GM21526 (cell line): Measurements from ENCODE around the gene CLDN3.
"Not testable (repeated sequence)": the region's sequence is repeated elsewhere in the genome, so short reads cannot be mapped to it uniquely, and the experiment has no call there.

Experiments used
- ATAC-seq: cut with Tn5 transposase; IDR thresholded peaks from one replicate; pipeline ENCODE4 v1.9.1; 2021; ENCODE audit warnings: moderate library complexity; ENCODE audit not compliant: unreplicated experiment, low FRiP score

Gene CLDN3, protein sequence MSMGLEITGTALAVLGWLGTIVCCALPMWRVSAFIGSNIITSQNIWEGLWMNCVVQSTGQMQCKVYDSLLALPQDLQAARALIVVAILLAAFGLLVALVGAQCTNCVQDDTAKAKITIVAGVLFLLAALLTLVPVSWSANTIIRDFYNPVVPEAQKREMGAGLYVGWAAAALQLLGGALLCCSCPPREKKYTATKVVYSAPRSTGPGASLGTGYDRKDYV

GRCh38 chr7:73770002-73770859, at the start of gene CLDN3:
Gene CLDN3, minus strand, starts transcription at chr7:73770270. Its CDS starts 221 bp downstream, at chr7:73770049.
- no peak for ATAC-seq

DNA sequence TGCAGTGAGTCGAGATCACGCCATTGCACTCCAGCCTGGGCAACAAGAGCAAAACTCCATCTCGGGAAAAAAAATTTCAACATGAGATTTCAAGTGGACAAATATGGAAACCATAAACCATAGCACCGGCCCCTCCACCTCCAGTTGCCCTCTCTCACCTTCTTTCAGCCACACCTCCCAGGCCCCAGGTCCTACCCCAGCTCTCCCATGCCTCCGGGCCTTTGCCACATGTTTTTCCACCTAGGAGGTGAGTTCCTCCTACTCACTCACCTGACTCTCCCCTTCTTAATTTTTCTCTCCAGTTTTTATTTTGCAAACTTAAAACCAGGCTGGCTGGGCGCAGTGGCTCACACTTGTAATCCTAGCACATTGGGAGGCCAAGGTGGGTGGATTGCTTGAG, 47.1 kb upstream of the CLDN3 start:
- ATAC-seq, result no peak

- ATAC-seq, result no peak
Observed at GRCh38 chr7:73815436-73815835, 45.4 kb upstream of the CLDN3 start.

DNA sequence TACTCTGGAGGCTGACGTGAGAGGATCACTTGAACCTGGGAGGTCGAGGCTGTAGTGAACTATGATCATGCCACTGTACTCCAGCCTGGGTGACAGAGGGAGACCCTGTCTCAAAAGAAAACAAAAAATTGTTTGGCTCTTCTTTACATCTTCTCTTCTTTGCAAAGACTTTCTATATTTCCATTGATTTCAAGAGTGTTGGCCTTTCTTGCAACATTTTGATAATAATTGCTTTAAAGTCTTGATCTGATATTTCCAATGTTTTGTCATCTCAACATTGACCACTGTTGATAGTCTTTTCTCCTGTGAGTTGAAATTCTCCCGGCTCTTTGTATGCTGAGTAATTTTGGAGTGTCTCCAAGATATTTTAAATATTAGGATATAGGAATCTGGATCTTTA, 42.9 kb upstream of the CLDN3 start:
- ATAC-seq, result no peak

- no peak for ATAC-seq
Observed at GRCh38 chr7:73811760-73812168, 41.7 kb upstream of the CLDN3 start.

- no peak for ATAC-seq
Observed at GRCh38 chr7:73810998-73811360, 40.9 kb upstream of the CLDN3 start.

DNA sequence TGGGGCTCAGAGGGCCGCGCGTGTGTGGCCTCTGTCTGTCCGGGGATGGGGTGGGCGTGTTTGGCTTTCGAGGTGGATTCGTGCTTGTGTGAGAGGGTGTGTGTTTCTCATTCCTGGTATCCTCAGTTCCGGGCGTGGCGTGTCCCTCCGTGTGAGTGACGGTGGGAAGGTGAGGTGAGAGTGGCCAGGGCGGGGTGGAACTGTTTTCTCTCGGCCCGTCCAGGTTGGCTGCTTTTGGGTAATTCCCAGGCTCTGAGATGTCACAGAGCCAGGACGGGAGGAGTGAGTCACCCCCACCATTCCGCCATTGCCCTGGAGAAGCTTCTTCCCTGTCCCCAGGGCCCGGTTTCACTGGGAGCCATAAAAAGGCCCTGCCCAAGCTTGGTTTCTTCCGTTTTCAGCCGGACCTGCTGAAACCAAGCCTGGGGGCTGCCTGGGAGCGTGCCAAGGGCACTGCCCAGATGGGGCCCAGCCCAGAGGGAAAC, 39.4 kb upstream of the CLDN3 start:
- no peak for ATAC-seq

- no peak for ATAC-seq
Observed at GRCh38 chr7:73802459-73802858, 32.4 kb upstream of the CLDN3 start.

DNA sequence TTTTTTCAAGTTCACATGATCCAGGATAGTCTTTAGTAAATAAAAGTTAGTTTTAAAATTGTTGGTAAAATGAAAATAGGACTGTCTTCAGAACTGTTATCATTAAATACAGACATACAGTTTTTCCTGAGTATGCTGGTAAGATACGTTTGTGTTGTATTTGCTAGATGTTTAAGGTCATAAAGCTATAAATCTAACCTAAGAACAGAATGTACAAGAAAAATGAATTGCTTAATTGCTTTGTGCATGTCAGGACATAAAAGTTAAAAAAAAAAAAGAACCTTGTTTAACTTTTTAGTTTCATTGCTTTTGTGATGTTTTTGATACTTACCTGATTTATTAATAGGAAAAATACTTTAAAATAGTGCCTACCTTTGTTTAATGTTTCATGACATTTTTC, 31.5 kb upstream of the CLDN3 start:
- ATAC-seq, result no peak

GRCh38 chr7:73799282-73800141, 29.4 kb upstream of the CLDN3 start:
- ATAC-seq, result no peak

- ATAC-seq, result not testable (repeated sequence)
Observed at GRCh38 chr7:73797176-73797575, 27.1 kb upstream of the CLDN3 start.

DNA sequence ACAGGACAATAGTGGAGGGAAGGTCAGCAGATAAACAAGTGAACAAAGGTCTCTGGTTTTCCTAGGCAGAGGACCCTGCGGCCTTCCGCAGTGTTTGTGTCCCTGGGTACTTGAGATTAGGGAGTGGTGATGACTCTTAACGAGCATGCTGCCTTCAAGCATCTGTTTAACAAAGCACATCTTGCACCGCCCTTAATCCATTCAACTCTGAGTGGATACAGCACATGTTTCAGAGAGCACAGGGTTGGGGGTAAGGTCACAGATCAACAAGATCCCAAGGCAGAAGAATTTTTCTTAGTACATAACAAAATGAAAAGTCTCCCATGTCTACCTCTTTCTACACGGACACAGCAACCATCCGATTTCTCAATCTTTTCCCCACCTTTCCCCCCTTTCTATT, 26.6 kb upstream of the CLDN3 start:
- not testable (repeated sequence) for ATAC-seq

- not testable (repeated sequence) for ATAC-seq
Observed at GRCh38 chr7:73795188-73795587, 25.1 kb upstream of the CLDN3 start.

DNA sequence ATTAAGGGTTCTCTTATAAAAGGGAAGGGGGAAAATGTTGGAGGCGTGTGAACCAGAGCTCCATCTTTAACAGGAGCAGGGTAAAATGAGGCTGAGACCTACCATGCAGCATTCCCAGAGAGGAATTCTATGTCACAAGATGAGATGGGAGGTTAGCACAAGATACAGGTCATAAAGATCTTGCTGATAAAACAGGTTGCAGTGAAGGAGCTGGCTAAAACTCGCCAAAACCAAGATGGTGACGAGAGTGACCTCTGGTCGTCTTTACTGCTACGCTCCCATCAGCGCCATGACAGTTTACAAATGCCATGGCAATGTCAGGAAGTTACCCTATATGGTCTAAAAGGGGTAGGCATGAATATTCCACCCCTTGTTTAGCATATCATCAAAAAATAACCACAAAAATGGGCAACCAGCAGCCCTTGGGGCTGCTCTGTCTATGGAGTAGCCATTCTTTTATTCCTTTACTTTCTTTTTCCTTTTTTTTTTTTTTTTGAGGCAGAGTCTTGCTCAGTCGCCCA, 21.2 kb upstream of the CLDN3 start:
- ATAC-seq, result not testable (repeated sequence)

DNA sequence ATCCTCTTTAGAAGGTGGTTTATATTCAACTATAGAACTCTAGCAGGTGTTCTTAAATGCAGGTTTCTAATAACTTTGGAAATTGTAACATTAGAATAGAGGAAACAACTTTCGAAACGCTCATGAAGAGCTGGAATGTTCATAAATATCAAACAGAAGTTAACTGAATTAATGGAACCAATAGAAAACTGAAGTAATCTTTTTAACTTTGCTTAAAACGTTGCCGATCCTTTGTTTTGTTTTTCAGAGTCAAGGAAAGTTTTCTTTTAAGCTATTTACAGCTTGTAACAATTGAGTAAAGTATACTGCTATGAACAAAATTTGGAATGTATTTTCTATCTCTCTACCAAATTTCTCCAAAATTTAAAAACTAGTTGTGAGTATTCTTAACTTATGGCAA, 19.0 kb upstream of the CLDN3 start:
- no peak for ATAC-seq

GRCh38 chr7:73787786-73788048, 17.6 kb upstream of the CLDN3 start:
- ATAC-seq, result not testable (repeated sequence)

DNA sequence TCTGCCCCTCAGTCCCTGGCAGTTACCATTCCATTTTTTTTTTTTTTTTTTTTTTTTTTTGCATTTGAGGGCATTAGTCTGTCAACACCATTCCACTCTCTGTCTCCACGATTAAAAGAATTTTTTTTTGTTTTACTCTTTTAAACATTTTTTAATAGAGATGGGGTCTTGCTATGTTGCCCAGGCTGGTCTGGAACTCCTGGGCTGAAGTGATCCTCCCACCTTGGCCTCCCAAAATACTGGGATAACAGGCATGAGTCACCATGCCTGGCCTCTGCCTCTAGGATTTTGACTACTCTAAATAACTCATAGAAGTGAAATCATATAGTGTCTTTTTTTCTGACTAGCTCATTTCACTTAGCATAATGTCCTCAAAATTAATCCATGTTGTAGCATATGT, 16.5 kb upstream of the CLDN3 start:
- ATAC-seq, result no peak

DNA sequence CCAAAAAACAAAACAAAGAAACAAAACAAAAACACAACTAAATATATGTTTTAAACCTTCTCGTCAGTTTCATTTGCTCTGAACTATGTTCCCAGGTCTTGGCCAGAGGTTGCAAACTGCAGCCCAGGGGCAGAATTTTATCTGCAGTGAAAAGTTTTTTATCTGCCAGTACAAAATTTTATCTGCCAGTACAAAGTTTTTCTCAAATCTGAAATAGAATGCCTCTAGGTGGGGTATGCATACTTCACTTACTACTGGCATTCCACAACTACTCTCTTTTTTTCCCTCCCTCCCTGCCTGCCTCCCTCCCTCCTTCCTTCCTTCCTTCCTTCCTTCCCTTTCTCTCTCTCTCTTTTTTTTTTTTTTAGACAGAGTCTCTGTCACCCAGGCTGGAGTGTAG, 9.4 kb upstream of the CLDN3 start:
- ATAC-seq, result no peak

DNA sequence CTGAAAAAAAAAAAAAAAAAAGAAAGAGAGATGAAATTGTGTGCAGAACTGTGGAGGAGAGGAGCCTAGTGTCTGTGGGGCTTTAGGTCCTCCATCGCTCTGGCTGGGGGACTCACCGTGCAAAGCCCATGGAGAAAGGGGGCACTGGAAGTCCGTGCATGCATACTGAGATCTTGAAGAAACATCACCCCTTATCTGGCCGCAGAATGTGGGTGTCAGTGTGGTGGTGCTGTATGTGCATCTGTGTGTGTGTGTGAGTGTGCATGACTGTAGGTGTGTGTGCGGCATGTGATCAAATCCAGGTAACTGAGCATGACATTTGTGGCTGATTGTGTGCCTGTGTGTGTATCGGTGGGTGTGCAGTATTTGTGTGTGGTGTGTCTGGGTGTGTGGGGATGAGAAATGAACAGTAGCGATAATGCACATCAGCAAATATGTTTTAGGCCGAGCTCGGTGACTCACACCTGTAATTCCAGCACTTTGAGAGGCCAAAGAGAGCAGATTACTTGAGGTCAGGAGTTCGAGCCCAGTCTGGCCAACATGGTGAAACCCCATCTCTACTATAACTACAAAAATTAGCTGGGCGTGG, 8.8 kb upstream of the CLDN3 start:
- no peak for ATAC-seq

- no peak for ATAC-seq
Observed at GRCh38 chr7:73774923-73775322, 4.9 kb upstream of the CLDN3 start.
